ENCODE data around the gene DROSHA. TPM values are rescaled to one million over a fixed set of nuclear protein-coding genes. Genes with fewer than 3 reads are reported as not detected.

The DROSHA gene
- polyA plus RNA-seq, 1 donor (not counting 4 experiments of a cell fraction or from before 2014, with no cell fraction given), result 39.9 TPM

DNA sequence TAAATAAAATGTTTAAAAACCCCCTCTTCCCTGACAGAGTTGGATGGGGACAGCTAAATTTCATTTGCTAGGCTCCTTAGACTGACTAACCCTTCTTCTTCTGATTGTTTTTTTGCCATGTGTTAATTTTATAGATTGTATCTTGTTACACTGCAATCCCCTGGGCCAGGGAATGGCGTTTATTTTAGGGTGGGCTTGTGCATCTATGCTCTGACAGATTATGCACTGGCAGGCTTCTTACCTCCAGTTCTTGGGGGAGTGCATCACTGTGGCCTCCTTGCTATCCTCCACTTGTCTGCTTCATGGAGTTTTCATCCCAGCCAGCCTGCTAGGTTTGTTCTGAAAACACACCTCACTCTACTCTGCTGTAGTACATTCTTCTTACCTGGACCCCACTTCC, 159.8 kb downstream of the DROSHA start:
- Histone ChIP-seq H3K9ac (ENCODE audit: control insufficient read depth, extremely low read depth, insufficient read depth, low read length) (no peak overlapping the region), H2AFZ (ENCODE audit: control insufficient read depth, low read length) (no peak overlapping the region), H3K36me3 (ENCODE audit: control insufficient read depth in 2 of 2, extremely low read depth in 1 of 2, insufficient read depth in 2 of 2, low read length in 2 of 2) (no peaks in the 10 kb centered on the region), H3K79me2 (ENCODE audit: control insufficient read depth, insufficient read depth, low read length) (no peaks in the 10 kb centered on the region), H3K27me3 (ENCODE audit: control insufficient read depth, extremely low read depth, insufficient read depth, low read length) (no peaks in the 10 kb centered on the region), H3K9me1 (ENCODE audit: control insufficient read depth, extremely low read depth, insufficient read depth, low read length) (no peaks in the 10 kb centered on the region), H3K27ac (ENCODE audit: control insufficient read depth, insufficient read depth, low read length) (no peak overlapping the region), H3K4me1 (ENCODE audit: control insufficient read depth, extremely low read depth, insufficient read depth, low read length) (no peaks in the 10 kb centered on the region), H3K4me2 (ENCODE audit: control insufficient read depth, extremely low read depth, insufficient read depth, low read depth, low read length) (no peak overlapping the region), H3K4me3 (ENCODE audit: control insufficient read depth in 2 of 3, extremely low read depth in 1 of 3, insufficient read depth in 2 of 3, low read depth in 1 of 3, low read length in 3 of 3) (no peak overlapping the region), H3K9me3 (ENCODE audit: control insufficient read depth, low read depth, low read length) (no peaks in the 10 kb centered on the region), H4K20me1 (ENCODE audit: control insufficient read depth, extremely low read depth, insufficient read depth, low read length) (no peaks in the 10 kb centered on the region)
- FAIRE-seq (no peak), DNase-seq (ENCODE audit: low read depth, low spot score) (no peak)
- dilution Hi-C loops (cut with MboI; ENCODE audit: extremely low pct_ligation_motif_present, low sequenced_read_pairs), result no loop called here
- TF ChIP-seq, protein P1, sequence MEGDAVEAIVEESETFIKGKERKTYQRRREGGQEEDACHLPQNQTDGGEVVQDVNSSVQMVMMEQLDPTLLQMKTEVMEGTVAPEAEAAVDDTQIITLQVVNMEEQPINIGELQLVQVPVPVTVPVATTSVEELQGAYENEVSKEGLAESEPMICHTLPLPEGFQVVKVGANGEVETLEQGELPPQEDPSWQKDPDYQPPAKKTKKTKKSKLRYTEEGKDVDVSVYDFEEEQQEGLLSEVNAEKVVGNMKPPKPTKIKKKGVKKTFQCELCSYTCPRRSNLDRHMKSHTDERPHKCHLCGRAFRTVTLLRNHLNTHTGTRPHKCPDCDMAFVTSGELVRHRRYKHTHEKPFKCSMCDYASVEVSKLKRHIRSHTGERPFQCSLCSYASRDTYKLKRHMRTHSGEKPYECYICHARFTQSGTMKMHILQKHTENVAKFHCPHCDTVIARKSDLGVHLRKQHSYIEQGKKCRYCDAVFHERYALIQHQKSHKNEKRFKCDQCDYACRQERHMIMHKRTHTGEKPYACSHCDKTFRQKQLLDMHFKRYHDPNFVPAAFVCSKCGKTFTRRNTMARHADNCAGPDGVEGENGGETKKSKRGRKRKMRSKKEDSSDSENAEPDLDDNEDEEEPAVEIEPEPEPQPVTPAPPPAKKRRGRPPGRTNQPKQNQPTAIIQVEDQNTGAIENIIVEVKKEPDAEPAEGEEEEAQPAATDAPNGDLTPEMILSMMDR (optimal IDR thresholded peaks at IDR 0.05 in 1 of 3, IDR thresholded peaks at IDR 0.05 in 1 of 3, conservative IDR thresholded peaks at IDR 0.05 in 1 of 3; ENCODE audit: extremely low read depth in 1 of 3, insufficient read depth in 2 of 3, low read length in 3 of 3), result no peak
- no peak for TF ChIP-seq EZH2 (IDR thresholded peaks at IDR 0.05; ENCODE audit: low read length)

DNA sequence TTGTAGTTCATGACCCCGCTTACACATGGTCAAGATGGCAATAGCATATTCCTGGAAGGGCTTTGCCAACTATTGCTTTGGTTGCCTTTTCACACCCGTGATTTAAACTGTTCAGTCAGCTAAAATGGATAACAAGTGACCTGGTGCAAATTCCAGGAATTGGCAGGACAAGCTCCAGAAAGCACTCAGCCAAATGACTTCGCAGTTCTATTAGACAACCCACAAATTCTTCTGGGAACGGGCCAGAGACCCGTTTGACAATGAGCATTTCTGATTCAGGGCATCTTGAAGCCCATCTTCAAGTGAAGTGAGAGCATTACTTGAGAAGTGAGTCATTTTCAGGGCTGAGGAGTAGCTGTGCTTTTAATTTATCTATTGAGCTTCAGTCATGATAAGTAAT, 165.0 kb downstream of the DROSHA start:
- Histone ChIP-seq H3K36me3 (ENCODE audit: control insufficient read depth in 2 of 2, extremely low read depth in 1 of 2, insufficient read depth in 2 of 2, low read length in 2 of 2) (no peaks in the 10 kb centered on the region), H2AFZ (ENCODE audit: control insufficient read depth, low read length) (no peak overlapping the region), H3K9me3 (ENCODE audit: control insufficient read depth, low read depth, low read length) (no peaks in the 10 kb centered on the region), H3K9ac (ENCODE audit: control insufficient read depth, extremely low read depth, insufficient read depth, low read length) (no peak overlapping the region), H3K4me3 (ENCODE audit: control insufficient read depth in 2 of 3, extremely low read depth in 1 of 3, insufficient read depth in 2 of 3, low read depth in 1 of 3, low read length in 3 of 3) (no peak overlapping the region), H3K9me1 (ENCODE audit: control insufficient read depth, extremely low read depth, insufficient read depth, low read length) (no peaks in the 10 kb centered on the region), H3K4me1 (ENCODE audit: control insufficient read depth, extremely low read depth, insufficient read depth, low read length) (no peaks in the 10 kb centered on the region), H4K20me1 (ENCODE audit: control insufficient read depth, extremely low read depth, insufficient read depth, low read length) (no peaks in the 10 kb centered on the region), H3K27me3 (ENCODE audit: control insufficient read depth, extremely low read depth, insufficient read depth, low read length) (no peaks in the 10 kb centered on the region), H3K27ac (ENCODE audit: control insufficient read depth, insufficient read depth, low read length) (no peak overlapping the region), H3K79me2 (ENCODE audit: control insufficient read depth, insufficient read depth, low read length) (no peaks in the 10 kb centered on the region), H3K4me2 (ENCODE audit: control insufficient read depth, extremely low read depth, insufficient read depth, low read depth, low read length) (no peak overlapping the region)
- DNase-seq (ENCODE audit: low read depth, low spot score) (no peak), FAIRE-seq (no peak)
- TF ChIP-seq EZH2 (IDR thresholded peaks at IDR 0.05; ENCODE audit: low read length), result no peak
- TF ChIP-seq, protein P1 (optimal IDR thresholded peaks at IDR 0.05 in 1 of 3, IDR thresholded peaks at IDR 0.05 in 1 of 3, conservative IDR thresholded peaks at IDR 0.05 in 1 of 3; ENCODE audit: extremely low read depth in 1 of 3, insufficient read depth in 2 of 3, low read length in 3 of 3), result no peak
- dilution Hi-C loops (cut with MboI; ENCODE audit: extremely low pct_ligation_motif_present, low sequenced_read_pairs), result no loop called here

Measured in keratinocyte (primary cell).